SK-N-SH (cell line): Measurements from ENCODE around the gene PRKCA. TPM values are rescaled to one million over a fixed set of nuclear protein-coding genes. Genes with fewer than 3 reads are reported as not detected.
A peak's percentile ranks its signal among the peaks of the same experiment; 100 is the strongest.

Experiments used
- CTCF ChIA-PET: fragments of 300-600, 350-600 bp; formaldehyde crosslinking; extraction: SDS; loops from one replicate; lab custom pipeline; 2021; lab: Yijun Ruan, JAX
- POLR2A ChIA-PET: fragments of 350-600 bp; sonication (Branson Sonifier 250); formaldehyde crosslinking; extraction: SDS; loops from one replicate; lab custom pipeline; 2020; ENCODE audit warnings: antibody characterized with exemption, inconsistent platforms; lab: Yijun Ruan, JAX
- DNase-seq: peaks from one replicate; pipeline ENCODE4 v3.0.0; 2012
- H2AFZ ChIP-seq: fragments of 200-600 bp; sonication (generic); 2 replicates; pipeline ENCODE4 v1.8.1; 2016; ENCODE audit warnings: antibody characterized with exemption, mild to moderate bottlenecking, low read depth
- H3F3A ChIP-seq: fragments of 200-600 bp; sonication (generic); replicated peaks from 2 replicates; pipeline ENCODE3; 2016; ENCODE audit warnings: antibody characterized with exemption, mild to moderate bottlenecking; ENCODE audit not compliant: insufficient read depth
- H3K27ac ChIP-seq, 2 experiments: fragments of 200-500 bp in 1 of 2; fragments of 200-600 bp in 1 of 2; sonication (Bioruptor generic) in 1 of 2; sonication (generic), shearing (Covaris generic) in 1 of 2; 2 replicates each; pipeline versions ENCODE4 v1.5.1 to v1.6.1; 2014 to 2016; ENCODE audit warnings: low read depth in 2 of 2, inconsistent platforms in 1 of 2, low read length in 1 of 2, mild to moderate bottlenecking in 1 of 2, mixed read lengths in 1 of 2
- H3K27me3 ChIP-seq: fragments of 200-600 bp; sonication (generic), shearing (Covaris generic); 2 replicates; pipeline ENCODE4 v1.6.1; 2016; ENCODE audit warnings: mixed run types; ENCODE audit not compliant: insufficient read depth
- H3K36me3 ChIP-seq, 2 experiments: fragments of 200-500 bp in 1 of 2; fragments of 200-600 bp in 1 of 2; sonication (Bioruptor generic) in 1 of 2; sonication (generic) in 1 of 2; replicated peaks in 1 of 2; 2 replicates each; pipeline versions ENCODE3 to v1.5.1; 2014 to 2016; ENCODE audit warnings: low read length in 1 of 2, mild to moderate bottlenecking in 1 of 2; ENCODE audit not compliant: insufficient read depth in 2 of 2, control insufficient read depth in 1 of 2
- H3K4me1 ChIP-seq, 2 experiments: fragments of 200-500 bp in 1 of 2; fragments of 200-600 bp in 1 of 2; sonication (Bioruptor generic) in 1 of 2; sonication (generic), shearing (Covaris generic) in 1 of 2; 2 replicates each; pipeline versions ENCODE4 v1.5.1 to v1.6.1; 2014 to 2016; ENCODE audit warnings: low read depth in 1 of 2, low read length in 1 of 2, mixed run types in 1 of 2; ENCODE audit not compliant: insufficient read depth in 2 of 2, control insufficient read depth in 1 of 2
- H3K4me2 ChIP-seq: fragments of 200-600 bp; sonication (generic), shearing (Covaris generic); 2 replicates; pipeline ENCODE4 v1.6.1; 2017; ENCODE audit warnings: mixed run types
- H3K4me3 ChIP-seq, 2 experiments: fragments of 200-500 bp in 1 of 2; fragments of 200-600 bp in 1 of 2; sonication (Bioruptor generic) in 1 of 2; sonication (generic), shearing (Covaris generic) in 1 of 2; 2 replicates each; pipeline versions ENCODE4 v1.5.1 to v1.8.1; 2014 to 2016; ENCODE audit warnings: low read depth in 2 of 2, inconsistent platforms in 1 of 2, low read length in 1 of 2, mild to moderate bottlenecking in 1 of 2, mixed read lengths in 1 of 2, moderate library complexity in 1 of 2
- H3K79me2 ChIP-seq: fragments of 200-600 bp; sonication (generic); 2 replicates; pipeline ENCODE4 v1.8.1; 2017; ENCODE audit warnings: mild to moderate bottlenecking; ENCODE audit not compliant: insufficient read depth
- H3K9ac ChIP-seq: fragments of 200-600 bp; sonication (generic); 2 replicates; pipeline ENCODE4 v1.6.1; 2017; ENCODE audit warnings: mixed run types
- H3K9me2 ChIP-seq: fragments of 200-600 bp; sonication (generic); 2 replicates; pipeline ENCODE4 v1.6.1; 2017; ENCODE audit warnings: mixed run types
- H3K9me3 ChIP-seq: fragments of 200-600 bp; sonication (generic); 2 replicates; pipeline ENCODE4 v1.6.1; 2017; ENCODE audit warnings: mixed run types, mild to moderate bottlenecking, moderate library complexity
- H4K20me1 ChIP-seq: fragments of 200-600 bp; sonication (generic); 2 replicates; pipeline ENCODE4 v1.6.1; 2017; ENCODE audit warnings: mild to moderate bottlenecking, mixed run types; ENCODE audit not compliant: insufficient read depth
- CHD2 ChIP-seq: fragments of 150-350 bp; IDR thresholded peaks from 2 replicates; pipeline ENCODE4 v1.6.1; 2018; ENCODE audit warnings: low read length; ENCODE audit not compliant: partially characterized antibody
- CTCF ChIP-seq: fragments of 200-600 bp; sonication (generic); IDR thresholded peaks from 2 replicates; pipeline ENCODE4 v1.6.1; 2017; ENCODE audit warnings: antibody characterized with exemption, mild to moderate bottlenecking, moderate library complexity
- FOSL2 ChIP-seq: IDR thresholded peaks from 2 replicates; pipeline ENCODE4 v1.4.0; 2012; ENCODE audit warnings: low read depth, mild to moderate bottlenecking, moderate library complexity, borderline replicate concordance
- FOXM1 ChIP-seq: IDR thresholded peaks from 2 replicates; pipeline ENCODE4 v1.4.0; 2012; ENCODE audit warnings: low read depth, mild to moderate bottlenecking
- GATA2 ChIP-seq: sonication (generic); formaldehyde crosslinking; IDR thresholded peaks from 2 replicates; pipeline ENCODE4 v1.5.0; 2020; ENCODE audit warnings: mild to moderate bottlenecking, missing genetic modification reagents
- IRF3 ChIP-seq: fragments of 150-350 bp; IDR thresholded peaks from 2 replicates; pipeline ENCODE4 v1.6.1; 2016; ENCODE audit warnings: mild to moderate bottlenecking, low read depth, low read length
- JUND ChIP-seq: IDR thresholded peaks from 2 replicates; pipeline ENCODE4 v1.4.0; 2012
- MEF2A ChIP-seq: IDR thresholded peaks from 2 replicates; pipeline ENCODE4 v1.4.0; 2012; ENCODE audit warnings: low read depth, borderline replicate concordance
- MXI1 ChIP-seq: IDR thresholded peaks from 2 replicates; pipeline ENCODE4 v1.6.1; 2012; ENCODE audit warnings: mild to moderate bottlenecking, low read depth, low read length, improper control_type of control experiment
- NFIC ChIP-seq: IDR thresholded peaks from 2 replicates; pipeline ENCODE4 v1.4.0; 2012; ENCODE audit warnings: borderline replicate concordance
- PBX3 ChIP-seq: IDR thresholded peaks from 2 replicates; pipeline ENCODE4; 2012
- POLR2AphosphoS5 ChIP-seq: IDR thresholded peaks from 2 replicates; pipeline ENCODE4 v1.6.1; 2012; ENCODE audit warnings: low read depth, low read length
- RCOR1 ChIP-seq: fragments of 150-350 bp; IDR thresholded peaks from 2 replicates; pipeline ENCODE4 v1.6.1; 2017; ENCODE audit warnings: antibody characterized with exemption, low read length
- RXRA ChIP-seq: IDR thresholded peaks from 2 replicates; pipeline ENCODE4 v1.4.0; 2012; ENCODE audit warnings: low read depth, mild to moderate bottlenecking, borderline replicate concordance
- SIN3A ChIP-seq: IDR thresholded peaks from 2 replicates; pipeline ENCODE4 v1.6.1; 2012; ENCODE audit warnings: low read depth, mild to moderate bottlenecking, low read length, moderate library complexity, borderline replicate concordance
- TEAD4 ChIP-seq: IDR thresholded peaks from 2 replicates; pipeline ENCODE4 v1.4.0; 2012; ENCODE audit warnings: mild to moderate bottlenecking, borderline replicate concordance; ENCODE audit not compliant: insufficient read depth
- YY1 ChIP-seq: IDR thresholded peaks from 2 replicates; pipeline ENCODE4 v1.4.0; 2012; ENCODE audit warnings: low read depth, mild to moderate bottlenecking
- ZBTB33 ChIP-seq: IDR thresholded peaks from 2 replicates; pipeline ENCODE4 v1.4.0; 2012; ENCODE audit warnings: low read depth, borderline replicate concordance
- WGBS: methylation state at CpG from one replicate; pipeline ENCODE4 v1.1.6; 2017; ENCODE audit warnings: low lambda C conversion rate; 5-methylcytosine and 5-hydroxymethylcytosine counted together
- polyA plus RNA-seq, 3 experiments: library from polyadenylated mRNA; depleted of rRNA; stranded (reverse); fragments of >200 nt; gene quantifications; 2 replicates each; pipeline ENCODE4 v1.2.3, GENCODE V29; 2012

PRKCA gene
- polyA plus RNA-seq, 1 of the 3 experiments (the other 2 are of a cell fraction) = 108 TPM

GRCh38 chr17:66450852-66451158, 148.4 kb downstream of the PRKCA start:
- Histone ChIP-seq H4K20me1 (peaks cover 49% of the 10 kb centered on the region), H3K4me3 (no peak overlapping the region), H3K9ac (no peak overlapping the region), H3K79me2 (peaks cover 100% of the 10 kb centered on the region), H3F3A (peaks cover 25% of the 10 kb centered on the region), H3K27me3 (no peaks in the 10 kb centered on the region), H3K9me3 (no peaks in the 10 kb centered on the region), H3K4me1 (peaks cover 14 to 26% of the 10 kb centered on the region in 2 experiments; a peak in 3 of 4 replicates), H3K36me3 (peaks cover 6 to 11% of the 10 kb centered on the region in 2 experiments), H3K27ac (peak overlapping the region; percentile 24 to 39; a peak in 2 of 4 replicates), H3K4me2 (no peak overlapping the region), H2AFZ (no peak overlapping the region), H3K9me2 (no peaks in the 10 kb centered on the region)
- ChIA-PET POLR2A (no interaction called here), CTCF (interaction anchor here (0.6 to 3.0 kb wide), 6 partner anchors 9 to 249 kb away, joined by 3 to 13 read pairs (median 4); no protein-coding TSS in a partner anchor)
- WGBS = 95% methylated on average over 1 of the region's 1 CpG
- TF ChIP-seq NFIC (no peak), POLR2AphosphoS5 (no peak), TEAD4 (no peak), GATA2 (CRISPR knock-in tag) (no peak), JUND (no peak), MEF2A (no peak)
- no peak for DNase-seq

- no peaks in the 10 kb centered on the region for H3K27me3 ChIP-seq
- peak overlapping the region; percentile 53 to 81 for H3K27ac ChIP-seq
- POLR2A ChIA-PET = no interaction called here
- peaks cover 9 to 15% of the 10 kb centered on the region in 2 experiments for H3K36me3 ChIP-seq
- WGBS = 28% methylated on average over 15 of the region's 15 CpGs
- DNase-seq = peak; percentile 85
- CTCF ChIA-PET = interaction anchor here (0.7 to 2.0 kb wide), 16 partner anchors 9 to 263 kb away, joined by 3 to 9 read pairs (median 3); partner anchors contain the start of gene PRKCA
- H3K9ac ChIP-seq = peak overlapping the region; percentile 12; the same call in 1 of the 2 replicates
- peaks cover 14 to 26% of the 10 kb centered on the region in 2 experiments; a peak in 3 of 4 replicates for H3K4me1 ChIP-seq
- no peak overlapping the region for H2AFZ ChIP-seq
- H3K4me3 ChIP-seq = no peak overlapping the region
- peak overlapping the region; percentile 48 for H3K4me2 ChIP-seq
- H3K9me2 ChIP-seq = no peaks in the 10 kb centered on the region
- peaks cover 43% of the 10 kb centered on the region for H4K20me1 ChIP-seq
- no peaks in the 10 kb centered on the region for H3K9me3 ChIP-seq
- peaks cover 25% of the 10 kb centered on the region for H3F3A ChIP-seq
- peaks cover 100% of the 10 kb centered on the region for H3K79me2 ChIP-seq
- TF ChIP-seq CTCF (peak; percentile 71), CHD2 (peak; percentile 92), SIN3A (0 out of 2 replicates have a peak, but pooled peaks have one; percentile 57), FOXM1 (peak; percentile 16; the same call in 1 of the 2 replicates), ZBTB33 (no peak), PBX3 (peak; percentile 85), RCOR1 (peak; percentile 99), FOSL2 (0 out of 2 replicates have a peak, but pooled peaks have one; percentile 5), RXRA (peak; percentile 45; the same call in 1 of the 2 replicates), MXI1 (peak; percentile 62), IRF3 (peak; percentile 8; the same call in 1 of the 2 replicates), JUND (no peak; the same call in 1 of the 2 replicates), YY1 (no peak)
Observed at GRCh38 chr17:66451188-66452149, 149.1 kb downstream of the PRKCA start.
